HCT116 (cell line): Measurements from ENCODE around the gene MINDY3. TPM values are rescaled to one million over a fixed set of nuclear protein-coding genes. Genes with fewer than 3 reads are reported as not detected.

ENCODE experiments used
- ATAC-seq: fragments of 200-7000 bp; cut with Tn5 transposase; 2 replicates; pipeline ENCODE4 v1.9.1; 2020; ENCODE audit warnings: mild to moderate bottlenecking, moderate library complexity
- BruUV-seq: library from RNA; stranded (reverse); fragments of 400-500 nt; replicated peaks from 2 replicates; lab custom pipeline; 2021; lab: Mats Ljungman, UMichigan
- CTCF ChIA-PET: fragments of 300-600 bp; sonication (Branson Sonifier 250); formaldehyde crosslinking; loops from one replicate; lab custom pipeline; 2021; ENCODE audit warnings: antibody characterized with exemption; lab: Charles Lee
- POLR2A ChIA-PET: fragments of 300-600, 350-600 bp; sonication (Branson Sonifier 250); formaldehyde crosslinking; loops from one replicate; lab custom pipeline; 2021; ENCODE audit warnings: antibody characterized with exemption; lab: Charles Lee
- RAD21 ChIA-PET, 2 experiments: fragments of 300-600 bp; sonication (Branson Sonifier 250); formaldehyde crosslinking; loops; one replicate each; lab custom pipeline; 2023; ENCODE audit warnings: low total read pairs in 2 of 2; ENCODE audit not compliant: uncharacterized antibody in 2 of 2, unreplicated experiment in 2 of 2, low non-redundant PET in 1 of 2; lab: Charles Lee
- DNase-seq: peaks from one replicate; pipeline ENCODE4 v3.0.0-alpha.2; 2010; ENCODE audit warnings: low read depth, low spot score
- H2AFZ ChIP-seq: fragments of 200-600 bp; shearing (Covaris generic), sonication (generic); 2 replicates; pipeline ENCODE4 v1.6.1; 2017; ENCODE audit warnings: low read depth, mixed run types, mixed read lengths, antibody characterized with exemption, low read length; ENCODE audit not compliant: poor library complexity, severe bottlenecking
- H3K27ac ChIP-seq: 2 replicates; pipeline ENCODE4 v1.5.1; 2012; ENCODE audit warnings: low read depth, low read length
- H3K27me3 ChIP-seq: fragments of 200-600 bp; sonication (generic); 2 replicates; pipeline ENCODE4 v1.6.1; 2016; ENCODE audit warnings: mixed run types, low read length, mixed read lengths; ENCODE audit not compliant: insufficient read depth
- H3K36me3 ChIP-seq, 2 experiments: fragments of 200-500 bp in 1 of 2; fragments of 200-600 bp in 1 of 2; sonication (Bioruptor generic) in 1 of 2; sonication (generic) in 1 of 2; 2 replicates each; pipeline versions ENCODE4 v1.5.1 to v1.6.1; 2014 to 2016; ENCODE audit warnings: low read length in 2 of 2, inconsistent platforms in 1 of 2, mixed read lengths in 1 of 2, mixed run types in 1 of 2; ENCODE audit not compliant: insufficient read depth in 2 of 2, control insufficient read depth in 1 of 2
- H3K4me1 ChIP-seq, 2 experiments: fragments of 200-600 bp in 1 of 2; sonication (generic) in 1 of 2; 2 replicates each; pipeline versions ENCODE4 v1.5.1 to v1.6.1; 2012 to 2017; ENCODE audit warnings: low read length in 2 of 2, inconsistent platforms in 1 of 2, mild to moderate bottlenecking in 1 of 2, mixed read lengths in 1 of 2, mixed run types in 1 of 2, moderate library complexity in 1 of 2; ENCODE audit not compliant: insufficient read depth in 2 of 2, control insufficient read depth in 1 of 2
- H3K4me2 ChIP-seq: fragments of 200-600 bp; sonication (generic); 2 replicates; pipeline ENCODE4 v1.6.1; 2017; ENCODE audit warnings: mixed run types, low read length, mixed read lengths
- H3K4me3 ChIP-seq, 2 experiments: fragments of 200-600 bp in 1 of 2; sonication (generic) in 1 of 2; replicated peaks in 1 of 2; 2 replicates each; pipeline ENCODE4 v1.5.1; 2011 to 2016; ENCODE audit warnings: low read length in 2 of 2, control low read depth in 1 of 2, low read depth in 1 of 2, mild to moderate bottlenecking in 1 of 2, mixed read lengths in 1 of 2, mixed run types in 1 of 2
- H3K79me2 ChIP-seq: fragments of 200-600 bp; sonication (generic); 2 replicates; pipeline ENCODE4 v1.6.1; 2017; ENCODE audit warnings: mild to moderate bottlenecking, mixed run types, low read length, moderate library complexity, mixed read lengths; ENCODE audit not compliant: insufficient read depth
- H3K9ac ChIP-seq: fragments of 200-600 bp; sonication (generic); 2 replicates; pipeline ENCODE4 v1.6.1; 2016; ENCODE audit warnings: low read length, mixed read lengths
- H3K9me2 ChIP-seq: fragments of 200-600 bp; sonication (generic), shearing (Covaris generic); 2 replicates; pipeline ENCODE4 v1.6.1; 2017; ENCODE audit warnings: mixed run types, mild to moderate bottlenecking, moderate library complexity; ENCODE audit not compliant: insufficient read depth
- H3K9me3 ChIP-seq, 2 experiments: fragments of 200-500 bp in 1 of 2; fragments of 200-600 bp in 1 of 2; sonication (Bioruptor generic) in 1 of 2; sonication (generic) in 1 of 2; 2 replicates each; pipeline ENCODE4 v1.6.1; 2014 to 2017; ENCODE audit warnings: low read length in 2 of 2, mixed read lengths in 2 of 2, inconsistent platforms in 1 of 2, low read depth in 1 of 2, mild to moderate bottlenecking in 1 of 2, mixed run types in 1 of 2, moderate library complexity in 1 of 2; ENCODE audit not compliant: control insufficient read depth in 1 of 2, insufficient read depth in 1 of 2
- H4K20me1 ChIP-seq: fragments of 200-600 bp; sonication (generic), shearing (Covaris generic); 2 replicates; pipeline ENCODE4 v1.6.1; 2017; ENCODE audit warnings: mixed run types, mild to moderate bottlenecking, moderate library complexity; ENCODE audit not compliant: insufficient read depth
- CBX3 ChIP-seq: IDR thresholded peaks from 2 replicates; pipeline ENCODE4 v1.6.1; 2012; ENCODE audit warnings: low read depth
- EGR1 ChIP-seq: IDR thresholded peaks from 2 replicates; pipeline ENCODE4 v1.6.1; 2012; ENCODE audit warnings: low read depth
- EZH2 ChIP-seq: fragments of 200-600 bp; sonication (generic); IDR thresholded peaks from 2 replicates; pipeline ENCODE4 v1.6.1; 2017; ENCODE audit warnings: antibody characterized with exemption, mixed run types
- EZH2phosphoT487 ChIP-seq: fragments of 200-600 bp; IDR thresholded peaks from 2 replicates; pipeline ENCODE4 v1.6.1; 2018; ENCODE audit warnings: antibody characterized with exemption, borderline replicate concordance
- FOSL1 ChIP-seq: IDR thresholded peaks from 2 replicates; pipeline ENCODE4 v1.6.1; 2012; ENCODE audit warnings: low read depth
- JUND ChIP-seq: IDR thresholded peaks from 2 replicates; pipeline ENCODE4 v1.6.1; 2012
- MAX ChIP-seq: IDR thresholded peaks from 2 replicates; pipeline ENCODE4 v1.6.1; 2012
- POLR2A ChIP-seq: IDR thresholded peaks from 2 replicates; pipeline ENCODE4 v1.7.0; 2011; ENCODE audit warnings: borderline replicate concordance; ENCODE audit not compliant: insufficient read depth, insufficient read length; ENCODE audit errors: extremely low read depth
- POLR2AphosphoS5 ChIP-seq: IDR thresholded peaks from 2 replicates; pipeline ENCODE4 v1.6.1; 2011; ENCODE audit warnings: mild to moderate bottlenecking, low read depth, low read length, moderate library complexity
- RAD21 ChIP-seq: IDR thresholded peaks from 2 replicates; pipeline ENCODE4 v1.6.1; 2012; ENCODE audit warnings: low read depth, mild to moderate bottlenecking
- SIN3A ChIP-seq: IDR thresholded peaks from 2 replicates; pipeline ENCODE4 v1.6.1; 2012; ENCODE audit warnings: low read depth
- SP1 ChIP-seq: IDR thresholded peaks from 2 replicates; pipeline ENCODE4 v1.6.1; 2012; ENCODE audit warnings: low read depth
- SRF ChIP-seq: IDR thresholded peaks from 2 replicates; pipeline ENCODE4 v1.6.1; 2012; ENCODE audit warnings: low read depth
- TCF7L2 ChIP-seq: IDR thresholded peaks from 2 replicates; pipeline ENCODE4 v1.7.0; 2011; ENCODE audit warnings: borderline replicate concordance, inconsistent platforms; ENCODE audit not compliant: insufficient read depth, insufficient read length; ENCODE audit errors: extremely low read depth
- ZFX ChIP-seq: fragments of 450-650 bp; IDR thresholded peaks from 2 replicates; pipeline ENCODE4 v1.6.1; 2017
- ZNF274 ChIP-seq: fragments of 200-500 bp; sonication (Bioruptor generic); IDR thresholded peaks from 2 replicates; pipeline ENCODE4 v1.6.1; 2014; ENCODE audit warnings: mild to moderate bottlenecking, low read depth, low read length, inconsistent platforms
- intact Hi-C: fragments of 100-400 bp; cut with micrococcal nuclease; formaldehyde crosslinking; loops from 2 replicates; pipeline ENCODE4 v1.10.0; 2022
- total RNA-seq: library from RNA; stranded (reverse); gene quantifications from one replicate; pipeline ENCODE4 v1.2.1, GENCODE V29; 2021; ENCODE audit not compliant: unreplicated experiment
- TF ChIP-seq, protein P1 (sequence below): IDR thresholded peaks from 2 replicates; pipeline ENCODE4 v1.6.1; 2012; ENCODE audit warnings: low read depth
- TF ChIP-seq, protein P2 (sequence below): IDR thresholded peaks from 2 replicates; pipeline ENCODE4 v1.6.1; 2012
- TF ChIP-seq, protein P3 (sequence below): IDR thresholded peaks from 2 replicates; pipeline ENCODE4 v1.6.1; 2011; ENCODE audit warnings: mild to moderate bottlenecking, low read length, moderate library complexity; ENCODE audit not compliant: insufficient replicate concordance; ENCODE audit errors: extremely low read depth

Gene MINDY3
- total RNA-seq, 1 experiment from 2014 or later = 15.5 TPM

DNA sequence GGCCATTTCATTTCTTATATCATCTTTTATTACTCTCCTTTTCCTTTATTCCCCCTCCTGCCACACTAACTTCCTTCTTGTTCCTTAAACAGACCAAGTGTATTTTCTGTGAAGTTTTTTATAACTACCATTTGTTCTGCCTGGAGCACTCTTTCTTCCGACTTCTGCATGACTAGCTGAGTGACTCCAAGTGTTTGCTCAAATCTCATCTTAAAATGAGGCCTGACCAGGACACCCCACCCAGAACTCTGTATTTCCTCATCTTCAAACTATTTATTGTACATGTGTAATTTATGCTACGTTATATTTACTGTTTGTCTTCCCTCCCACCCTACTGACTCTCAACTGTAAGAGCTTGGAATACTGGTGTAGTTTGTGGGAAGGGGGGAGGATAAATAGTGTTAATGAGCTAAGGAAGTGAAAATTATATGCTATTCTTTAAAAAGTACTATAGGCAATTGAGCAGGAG, 3.2 kb downstream of the MINDY3 start:
- CTCF ChIA-PET = no interaction called here
- Histone ChIP-seq H3K79me2 (peaks cover 64% of the 10 kb centered on the region), H3K9me2 (no peaks in the 10 kb centered on the region), H3K4me3 (no peak overlapping the region), H4K20me1 (no peaks in the 10 kb centered on the region), H3K4me1 (peaks cover 11 to 23% of the 10 kb centered on the region in 2 experiments; a peak in 3 of 4 replicates), H2AFZ (no peak overlapping the region), H3K9ac (no peak overlapping the region), H3K36me3 (no peaks in the 10 kb centered on the region), H3K27ac (no peak overlapping the region), H3K27me3 (no peaks in the 10 kb centered on the region), H3K9me3 (no peaks in the 10 kb centered on the region), H3K4me2 (peak overlapping the region; percentile 19; the same call in 1 of the 2 replicates)
- intact Hi-C loops = no loop called here
- POLR2A ChIA-PET = no interaction called here
- no TSS peak for BruUV-seq
- TF ChIP-seq SP1 (no peak), POLR2A (no peak), SRF (no peak), EZH2phosphoT487 (no peak), MAX (no peak), EGR1 (no peak), SIN3A (no peak), ZFX (no peak), POLR2AphosphoS5 (no peak), ZNF274 (no peak), JUND (no peak), TCF7L2 (no peak), EZH2 (no peak), FOSL1 (no peak), RAD21 (no peak), CBX3 (no peak)
- TF ChIP-seq, protein P1, sequence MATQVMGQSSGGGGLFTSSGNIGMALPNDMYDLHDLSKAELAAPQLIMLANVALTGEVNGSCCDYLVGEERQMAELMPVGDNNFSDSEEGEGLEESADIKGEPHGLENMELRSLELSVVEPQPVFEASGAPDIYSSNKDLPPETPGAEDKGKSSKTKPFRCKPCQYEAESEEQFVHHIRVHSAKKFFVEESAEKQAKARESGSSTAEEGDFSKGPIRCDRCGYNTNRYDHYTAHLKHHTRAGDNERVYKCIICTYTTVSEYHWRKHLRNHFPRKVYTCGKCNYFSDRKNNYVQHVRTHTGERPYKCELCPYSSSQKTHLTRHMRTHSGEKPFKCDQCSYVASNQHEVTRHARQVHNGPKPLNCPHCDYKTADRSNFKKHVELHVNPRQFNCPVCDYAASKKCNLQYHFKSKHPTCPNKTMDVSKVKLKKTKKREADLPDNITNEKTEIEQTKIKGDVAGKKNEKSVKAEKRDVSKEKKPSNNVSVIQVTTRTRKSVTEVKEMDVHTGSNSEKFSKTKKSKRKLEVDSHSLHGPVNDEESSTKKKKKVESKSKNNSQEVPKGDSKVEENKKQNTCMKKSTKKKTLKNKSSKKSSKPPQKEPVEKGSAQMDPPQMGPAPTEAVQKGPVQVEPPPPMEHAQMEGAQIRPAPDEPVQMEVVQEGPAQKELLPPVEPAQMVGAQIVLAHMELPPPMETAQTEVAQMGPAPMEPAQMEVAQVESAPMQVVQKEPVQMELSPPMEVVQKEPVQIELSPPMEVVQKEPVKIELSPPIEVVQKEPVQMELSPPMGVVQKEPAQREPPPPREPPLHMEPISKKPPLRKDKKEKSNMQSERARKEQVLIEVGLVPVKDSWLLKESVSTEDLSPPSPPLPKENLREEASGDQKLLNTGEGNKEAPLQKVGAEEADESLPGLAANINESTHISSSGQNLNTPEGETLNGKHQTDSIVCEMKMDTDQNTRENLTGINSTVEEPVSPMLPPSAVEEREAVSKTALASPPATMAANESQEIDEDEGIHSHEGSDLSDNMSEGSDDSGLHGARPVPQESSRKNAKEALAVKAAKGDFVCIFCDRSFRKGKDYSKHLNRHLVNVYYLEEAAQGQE = no peak
- TF ChIP-seq, protein P2, sequence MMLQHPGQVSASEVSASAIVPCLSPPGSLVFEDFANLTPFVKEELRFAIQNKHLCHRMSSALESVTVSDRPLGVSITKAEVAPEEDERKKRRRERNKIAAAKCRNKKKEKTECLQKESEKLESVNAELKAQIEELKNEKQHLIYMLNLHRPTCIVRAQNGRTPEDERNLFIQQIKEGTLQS = no peak
- TF ChIP-seq, protein P3, sequence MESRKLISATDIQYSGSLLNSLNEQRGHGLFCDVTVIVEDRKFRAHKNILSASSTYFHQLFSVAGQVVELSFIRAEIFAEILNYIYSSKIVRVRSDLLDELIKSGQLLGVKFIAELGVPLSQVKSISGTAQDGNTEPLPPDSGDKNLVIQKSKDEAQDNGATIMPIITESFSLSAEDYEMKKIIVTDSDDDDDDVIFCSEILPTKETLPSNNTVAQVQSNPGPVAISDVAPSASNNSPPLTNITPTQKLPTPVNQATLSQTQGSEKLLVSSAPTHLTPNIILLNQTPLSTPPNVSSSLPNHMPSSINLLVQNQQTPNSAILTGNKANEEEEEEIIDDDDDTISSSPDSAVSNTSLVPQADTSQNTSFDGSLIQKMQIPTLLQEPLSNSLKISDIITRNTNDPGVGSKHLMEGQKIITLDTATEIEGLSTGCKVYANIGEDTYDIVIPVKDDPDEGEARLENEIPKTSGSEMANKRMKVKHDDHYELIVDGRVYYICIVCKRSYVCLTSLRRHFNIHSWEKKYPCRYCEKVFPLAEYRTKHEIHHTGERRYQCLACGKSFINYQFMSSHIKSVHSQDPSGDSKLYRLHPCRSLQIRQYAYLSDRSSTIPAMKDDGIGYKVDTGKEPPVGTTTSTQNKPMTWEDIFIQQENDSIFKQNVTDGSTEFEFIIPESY = no peak
- DNase-seq (no peak), ATAC-seq (no peak)
- RAD21 ChIA-PET = no interaction called here
